H9 (cell line): ENCODE measurements around the gene RPP25. TPM values are rescaled to one million over a fixed set of nuclear protein-coding genes. Genes with fewer than 3 reads are reported as not detected.

Source experiments
- DNase-seq: peaks from one replicate; pipeline ENCODE4 v3.0.0-alpha.2; 2017
- H2AFZ ChIP-seq: one replicate; pipeline ENCODE4 v1.6.1; 2013; ENCODE audit warnings: mild to moderate bottlenecking, low read length, control low read depth, moderate library complexity
- H2AK5ac ChIP-seq: 2 replicates; pipeline ENCODE4 v1.6.1; 2013; ENCODE audit warnings: low read length, control low read depth, mixed read lengths; ENCODE audit not compliant: insufficient read length
- H2BK120ac ChIP-seq: one replicate; pipeline ENCODE4 v1.6.1; 2013; ENCODE audit warnings: low read depth, mild to moderate bottlenecking, low read length, control low read depth, inconsistent platforms; ENCODE audit not compliant: poor library complexity, severe bottlenecking
- H2BK12ac ChIP-seq: 2 replicates; pipeline ENCODE4 v1.6.1; 2013; ENCODE audit warnings: low read length, control low read depth, mixed read lengths, low read depth; ENCODE audit not compliant: insufficient read length
- H2BK15ac ChIP-seq: 2 replicates; pipeline ENCODE4 v1.6.1; 2013; ENCODE audit warnings: low read depth, low read length, control low read depth
- H2BK20ac ChIP-seq: one replicate; pipeline ENCODE4 v1.6.1; 2013; ENCODE audit warnings: low read depth, mild to moderate bottlenecking, low read length, control low read depth, inconsistent platforms; ENCODE audit not compliant: poor library complexity, severe bottlenecking
- H2BK5ac ChIP-seq: 2 replicates; pipeline ENCODE4 v1.6.1; 2013; ENCODE audit warnings: low read length, control low read depth, mixed read lengths; ENCODE audit not compliant: insufficient read length
- H3K14ac ChIP-seq: 2 replicates; pipeline ENCODE4 v1.6.1; 2013; ENCODE audit warnings: low read length, control low read depth; ENCODE audit not compliant: insufficient read depth
- H3K18ac ChIP-seq: 2 replicates; pipeline ENCODE4 v1.6.1; 2013; ENCODE audit warnings: low read depth, mild to moderate bottlenecking, mixed read lengths, low read length, control low read depth; ENCODE audit not compliant: insufficient read length
- H3K23ac ChIP-seq: 2 replicates; pipeline ENCODE4 v1.6.1; 2013; ENCODE audit warnings: low read length, control low read depth, mixed read lengths, low read depth; ENCODE audit not compliant: insufficient read length
- H3K23me2 ChIP-seq: 2 replicates; pipeline ENCODE4 v1.6.1; 2013; ENCODE audit warnings: low read depth, mild to moderate bottlenecking, mixed read lengths, low read length, control low read depth; ENCODE audit not compliant: insufficient read length, poor library complexity, severe bottlenecking
- H3K27ac ChIP-seq: 2 replicates; pipeline ENCODE4 v1.5.1; 2013; ENCODE audit warnings: low read length, control low read depth, mixed read lengths, low read depth; ENCODE audit not compliant: insufficient read length
- H3K27me3 ChIP-seq: 2 replicates; pipeline ENCODE4 v1.6.1; 2013; ENCODE audit warnings: low read length, control low read depth, inconsistent platforms; ENCODE audit not compliant: insufficient read depth
- H3K4ac ChIP-seq: 2 replicates; pipeline ENCODE4 v1.6.1; 2013; ENCODE audit warnings: low read depth, mild to moderate bottlenecking, control low read depth, inconsistent platforms, low read length, moderate library complexity
- H3K4me1 ChIP-seq: 2 replicates; pipeline ENCODE4 v1.6.1; 2013; ENCODE audit warnings: low read length, control low read depth, inconsistent platforms; ENCODE audit not compliant: insufficient read depth
- H3K4me2 ChIP-seq: 2 replicates; pipeline ENCODE4 v1.6.1; 2013; ENCODE audit warnings: low read length, control low read depth, mixed read lengths; ENCODE audit not compliant: insufficient read length, insufficient read depth
- H3K56ac ChIP-seq: 2 replicates; pipeline ENCODE4 v1.6.1; 2013; ENCODE audit warnings: low read depth, mild to moderate bottlenecking, mixed read lengths, low read length, control low read depth; ENCODE audit not compliant: insufficient read length
- H3K79me1 ChIP-seq: 2 replicates; pipeline ENCODE4 v1.6.1; 2013; ENCODE audit warnings: low read depth, mild to moderate bottlenecking, moderate library complexity, low read length, control low read depth, inconsistent platforms; ENCODE audit not compliant: insufficient read depth, poor library complexity, severe bottlenecking
- H3K79me2 ChIP-seq: 2 replicates; pipeline ENCODE4 v1.6.1; 2013; ENCODE audit warnings: low read length, control low read depth, inconsistent platforms; ENCODE audit not compliant: insufficient read depth
- H3K9ac ChIP-seq: 2 replicates; pipeline ENCODE4 v1.6.1; 2013; ENCODE audit warnings: low read length, control low read depth, mixed read lengths; ENCODE audit not compliant: insufficient read length; ENCODE audit errors: extremely low read depth
- H3K9me3 ChIP-seq: one replicate; pipeline ENCODE4 v1.6.1; 2013; ENCODE audit warnings: low read depth, low read length, inconsistent platforms; ENCODE audit not compliant: control insufficient read depth
- H3T11ph ChIP-seq: one replicate; pipeline ENCODE4 v1.6.1; 2013; ENCODE audit warnings: mild to moderate bottlenecking, low read length, control low read depth, inconsistent platforms
- H4K20me1 ChIP-seq: one replicate; pipeline ENCODE4 v1.6.1; 2013; ENCODE audit not compliant: control insufficient read depth, insufficient read length, insufficient read depth
- H4K5ac ChIP-seq: 2 replicates; pipeline ENCODE4 v1.6.1; 2013; ENCODE audit warnings: low read depth, mild to moderate bottlenecking, mixed read lengths, low read length, control low read depth; ENCODE audit not compliant: insufficient read length
- H4K8ac ChIP-seq: replicated peaks from 2 replicates; pipeline ENCODE4 v1.6.1; 2013; ENCODE audit warnings: low read length, control low read depth, mixed read lengths, low read depth; ENCODE audit not compliant: insufficient read length
- H4K91ac ChIP-seq: 2 replicates; pipeline ENCODE4 v1.6.1; 2013; ENCODE audit warnings: low read depth, mild to moderate bottlenecking, moderate library complexity, mixed read lengths, low read length, control low read depth; ENCODE audit not compliant: insufficient read length
- H3K27ac Mint-ChIP-seq, 3 experiments: 2 replicates in 2 of 3; 3 replicates in 1 of 3; pipeline ENCODE4 v1.8.0; 2020 to 2021; ENCODE audit warnings: mixed read lengths in 3 of 3, mild to moderate bottlenecking in 1 of 3, moderate library complexity in 1 of 3
- H3K27me3 Mint-ChIP-seq: 2 replicates; pipeline ENCODE4 v1.8.0; 2021; ENCODE audit warnings: low read depth, mild to moderate bottlenecking, moderate library complexity, mixed read lengths
- H3K36me3 Mint-ChIP-seq, 3 experiments: 2 replicates in 2 of 3; 3 replicates in 1 of 3; pipeline ENCODE4 v1.8.0; 2020 to 2021; ENCODE audit warnings: low read depth in 3 of 3, mixed read lengths in 3 of 3; ENCODE audit not compliant: insufficient read depth in 1 of 3
- H3K4me1 Mint-ChIP-seq, 2 experiments: 2 replicates each; pipeline ENCODE4 v1.8.0; 2020; ENCODE audit warnings: mixed read lengths in 2 of 2
- H3K4me3 Mint-ChIP-seq, 2 experiments: 2 replicates in 1 of 2; 3 replicates in 1 of 2; pipeline ENCODE4 v1.8.0; 2020 to 2021; ENCODE audit warnings: mild to moderate bottlenecking in 2 of 2, mixed read lengths in 2 of 2, moderate library complexity in 1 of 2
- H3K9me3 Mint-ChIP-seq, 2 experiments: 2 replicates in 1 of 2; 3 replicates in 1 of 2; pipeline ENCODE4 v1.8.0; 2020; ENCODE audit warnings: mild to moderate bottlenecking in 2 of 2, mixed read lengths in 2 of 2, moderate library complexity in 1 of 2
- CTCF ChIP-seq: fragments of 200-600 bp; sonication (generic); conservative IDR thresholded peaks from 3 replicates; pipeline ENCODE4 v1.8.0; 2021; ENCODE audit warnings: antibody characterized with exemption, mild to moderate bottlenecking
- WGBS: extraction: QIAGEN DNeasy Blood & Tissue Kit; methylation state at CpG from one replicate; pipeline ENCODE4 v1.1.7; 2013; ENCODE audit warnings: missing lambda C conversion rate, low lambda C conversion rate, mixed read lengths; ENCODE audit not compliant: insufficient read length; ENCODE audit errors: extremely low coverage; 5-methylcytosine and 5-hydroxymethylcytosine counted together
- total RNA-seq: library from RNA; stranded (reverse); gene quantifications from 2 replicates; pipeline ENCODE4 v1.2.1, GENCODE V29; 2021

The RPP25 gene
- total RNA-seq, 1 experiment from 2014 or later = 12.6 TPM

GRCh38 chr15:74982183-74982582, 25.6 kb upstream of the RPP25 start:
- Histone ChIP-seq H2BK20ac (no peak overlapping the region), H3T11ph (no peak overlapping the region), H2AK5ac (no peak overlapping the region), H2BK15ac (no peak overlapping the region), H2AFZ (no peak overlapping the region), H3K79me1 (no peaks in the 10 kb centered on the region), H3K9me3 (no peaks in the 10 kb centered on the region), H3K4me2 (no peak overlapping the region), H3K18ac (no peak overlapping the region), H3K4ac (no peak overlapping the region), H3K23ac (no peak overlapping the region), H2BK12ac (no peak overlapping the region), H3K56ac (no peak overlapping the region), H3K4me1 (no peaks in the 10 kb centered on the region), H3K23me2 (no peaks in the 10 kb centered on the region), H2BK120ac (no peak overlapping the region), H4K20me1 (no peaks in the 10 kb centered on the region), H4K5ac (no peak overlapping the region), H3K14ac (no peak overlapping the region), H3K27ac (no peak overlapping the region), H3K9ac (no peak overlapping the region), H4K8ac (no peak overlapping the region), H3K79me2 (no peaks in the 10 kb centered on the region), H3K27me3 (no peaks in the 10 kb centered on the region), H2BK5ac (no peak overlapping the region), H4K91ac (no peak overlapping the region)
- Mint-ChIP-seq H3K4me1 (peaks cover 6 to 29% of the 10 kb centered on the region in 2 experiments), H3K27me3 (peaks cover 19% of the 10 kb centered on the region), H3K36me3 (no peaks in the 10 kb centered on the region), H3K9me3 (peaks cover 0 to 3% of the 10 kb centered on the region in 2 experiments; a peak in 1 of 5 replicates), H3K4me3 (no peak overlapping the region), H3K27ac (no peak overlapping the region)
- TF ChIP-seq CTCF = no peak
- WGBS = no CpG with 5 or more reads among the region's 5 CpGs
- DNase-seq = no peak
